IMR-90 (cell line): ENCODE measurements around the gene PRKCA. TPM values are rescaled to one million over a fixed set of nuclear protein-coding genes. Genes with fewer than 3 reads are reported as not detected.

Experiments
- ATAC-seq: fragments of 200-7000 bp; cut with Tn5 transposase; 2 replicates; pipeline ENCODE4 v1.9.1; 2020; ENCODE audit warnings: low read depth, mild to moderate bottlenecking, moderate library complexity
- BruUV-seq: library from RNA; stranded (reverse); fragments of 400-500 nt; replicated peaks from 2 replicates; lab custom pipeline; 2021; lab: Mats Ljungman, UMichigan
- CTCF ChIA-PET: fragments of 300-600 bp; formaldehyde crosslinking; extraction: SDS; loops from one replicate; lab custom pipeline; 2021; ENCODE audit warnings: antibody characterized with exemption; lab: Yijun Ruan, JAX
- POLR2A ChIA-PET: fragments of 300-600 bp; sonication (Branson Sonifier 250); formaldehyde crosslinking; loops from one replicate; lab custom pipeline; 2022; ENCODE audit warnings: antibody characterized with exemption; ENCODE audit not compliant: unreplicated experiment; lab: Charles Lee
- DNase-seq: peaks from one replicate; pipeline ENCODE4 v3.0.0; 2013
- H2AFZ ChIP-seq: replicated peaks from 2 replicates; pipeline ENCODE3; 2013; ENCODE audit warnings: low read length, mild to moderate bottlenecking; ENCODE audit not compliant: poor library complexity
- H2AK5ac ChIP-seq: 2 replicates; pipeline ENCODE4 v1.6.1; 2013; ENCODE audit warnings: low read depth, low read length, inconsistent platforms
- H2AK9ac ChIP-seq: replicated peaks from 2 replicates; pipeline ENCODE3; 2013; ENCODE audit warnings: mild to moderate bottlenecking, low read depth, low read length, moderate library complexity; ENCODE audit not compliant: poor library complexity
- H2BK120ac ChIP-seq: 2 replicates; pipeline ENCODE4 v1.6.1; 2013; ENCODE audit warnings: low read depth, low read length, inconsistent platforms
- H2BK15ac ChIP-seq: 3 replicates; pipeline ENCODE4 v1.6.1; 2013; ENCODE audit warnings: low read depth, low read length, inconsistent platforms
- H2BK20ac ChIP-seq: 2 replicates; pipeline ENCODE4 v1.6.1; 2013; ENCODE audit warnings: low read depth, mild to moderate bottlenecking, inconsistent platforms, low read length, moderate library complexity
- H2BK5ac ChIP-seq: 2 replicates; pipeline ENCODE4 v1.6.1; 2013; ENCODE audit warnings: mild to moderate bottlenecking, low read depth, low read length, inconsistent platforms; ENCODE audit not compliant: poor library complexity, severe bottlenecking
- H3K14ac ChIP-seq: replicated peaks from 2 replicates; pipeline ENCODE4 v1.6.1; 2013; ENCODE audit warnings: low read depth, low read length, inconsistent platforms
- H3K18ac ChIP-seq: 2 replicates; pipeline ENCODE4 v1.6.1; 2013; ENCODE audit warnings: low read depth, low read length, control low read depth
- H3K23ac ChIP-seq: 2 replicates; pipeline ENCODE4 v1.6.1; 2013; ENCODE audit warnings: low read depth, low read length, inconsistent platforms
- H3K27ac ChIP-seq: 2 replicates; pipeline ENCODE4 v1.5.1; 2013; ENCODE audit warnings: mild to moderate bottlenecking, control low read depth, low read length; ENCODE audit not compliant: insufficient read depth
- H3K27me3 ChIP-seq: 2 replicates; pipeline ENCODE4 v1.6.1; 2013; ENCODE audit warnings: low read length; ENCODE audit not compliant: control insufficient read depth, insufficient read depth
- H3K36me3 ChIP-seq: 2 replicates; pipeline ENCODE4 v1.6.1; 2013; ENCODE audit warnings: low read length, mixed read lengths; ENCODE audit not compliant: control insufficient read depth, insufficient read depth
- H3K4ac ChIP-seq: 2 replicates; pipeline ENCODE4 v1.6.1; 2013; ENCODE audit warnings: low read depth, low read length, inconsistent platforms
- H3K4me1 ChIP-seq: 2 replicates; pipeline ENCODE4 v1.6.1; 2013; ENCODE audit warnings: low read length, mixed read lengths; ENCODE audit not compliant: control insufficient read depth, insufficient read depth
- H3K4me2 ChIP-seq: 2 replicates; pipeline ENCODE4 v1.6.1; 2013; ENCODE audit warnings: low read depth, mild to moderate bottlenecking, control low read depth, low read length, moderate library complexity
- H3K4me3 ChIP-seq: 2 replicates; pipeline ENCODE4 v1.5.1; 2013; ENCODE audit warnings: low read depth, mild to moderate bottlenecking, control low read depth, low read length, moderate library complexity; ENCODE audit not compliant: insufficient read depth
- H3K56ac ChIP-seq: 2 replicates; pipeline ENCODE4 v1.6.1; 2013; ENCODE audit warnings: low read length, inconsistent platforms; ENCODE audit not compliant: insufficient read depth; ENCODE audit errors: extremely low read depth
- H3K79me1 ChIP-seq, 2 experiments: 2 replicates each; pipeline ENCODE4 v1.6.1; 2013; ENCODE audit warnings: low read length in 2 of 2, inconsistent platforms in 1 of 2, low read depth in 1 of 2
- H3K9ac ChIP-seq: 2 replicates; pipeline ENCODE4 v1.6.1; 2013; ENCODE audit warnings: low read depth, low read length, control low read depth
- H3K9me1 ChIP-seq: 2 replicates; pipeline ENCODE4 v1.6.1; 2013; ENCODE audit warnings: low read length, inconsistent platforms; ENCODE audit not compliant: insufficient read depth
- H3K9me3 ChIP-seq: 2 replicates; pipeline ENCODE4 v1.6.1; 2013; ENCODE audit warnings: low read length; ENCODE audit not compliant: control insufficient read depth, insufficient read depth
- H4K20me1 ChIP-seq: 2 replicates; pipeline ENCODE4 v1.6.1; 2013; ENCODE audit warnings: low read length, inconsistent platforms; ENCODE audit not compliant: insufficient read depth
- H4K5ac ChIP-seq: 2 replicates; pipeline ENCODE4 v1.6.1; 2013; ENCODE audit warnings: mild to moderate bottlenecking, low read depth, low read length, control low read depth
- H4K8ac ChIP-seq, 2 experiments: 2 replicates each; pipeline ENCODE4 v1.6.1; 2013; ENCODE audit warnings: low read depth in 2 of 2, low read length in 2 of 2, control low read depth in 1 of 2, inconsistent platforms in 1 of 2
- H4K91ac ChIP-seq: 2 replicates; pipeline ENCODE4 v1.6.1; 2013; ENCODE audit warnings: low read depth, low read length, inconsistent platforms; ENCODE audit not compliant: insufficient read depth
- CHD1 ChIP-seq: IDR thresholded peaks from 2 replicates; pipeline ENCODE4 v1.6.1; 2012; ENCODE audit warnings: low read depth, low read length, improper control_type of control experiment
- FOS ChIP-seq: fragments of 150-350 bp; IDR thresholded peaks from 2 replicates; pipeline ENCODE4 v1.6.1; 2016; ENCODE audit warnings: low read depth, low read length
- MAFK ChIP-seq: IDR thresholded peaks from 2 replicates; pipeline ENCODE4 v1.6.1; 2012; ENCODE audit warnings: low read depth, low read length, improper control_type of control experiment
- MAZ ChIP-seq: IDR thresholded peaks from 2 replicates; pipeline ENCODE4 v1.6.1; 2012; ENCODE audit warnings: low read depth, mild to moderate bottlenecking, low read length, improper control_type of control experiment, moderate library complexity, borderline replicate concordance
- MXI1 ChIP-seq: IDR thresholded peaks from 2 replicates; pipeline ENCODE4 v1.6.1; 2012; ENCODE audit warnings: low read depth, mild to moderate bottlenecking, low read length, moderate library complexity, borderline replicate concordance
- POLR2A ChIP-seq: IDR thresholded peaks from 2 replicates; pipeline ENCODE4 v1.6.1; 2012; ENCODE audit warnings: mild to moderate bottlenecking, low read depth, low read length
- RAD21 ChIP-seq: IDR thresholded peaks from 2 replicates; pipeline ENCODE4 v1.6.1; 2012; ENCODE audit warnings: low read length, improper control_type of control experiment
- SMC3 ChIP-seq: fragments of 150-350 bp; IDR thresholded peaks from 2 replicates; pipeline ENCODE4 v1.6.1; 2016; ENCODE audit warnings: low read depth, mild to moderate bottlenecking, antibody characterized with exemption, low read length, moderate library complexity
- WGBS, 2 experiments: methylation state at CpG; one replicate each; pipeline versions ENCODE4 v1.1.5 to v1.1.7; 2013; ENCODE audit warnings: missing lambda C conversion rate in 2 of 2; ENCODE audit not compliant: insufficient read length in 1 of 2; ENCODE audit errors: extremely low coverage in 2 of 2; 5-methylcytosine and 5-hydroxymethylcytosine counted together
- dilution Hi-C: fragments of 300-500 bp; cut with HindIII; formaldehyde crosslinking; loops from one replicate; pipeline ENCODE4 v1.14.3; 2018; ENCODE audit warnings: low sequenced_read_pairs; ENCODE audit not compliant: unreplicated experiment
- in situ Hi-C: fragments of 300-500 bp; cut with MboI; formaldehyde crosslinking; loops from 3 replicates; pipeline ENCODE4 v1.14.3; 2019; ENCODE audit warnings: low sequenced_read_pairs, inconsistent platforms, mixed read lengths
- intact Hi-C: fragments of 100-400 bp; cut with micrococcal nuclease; formaldehyde crosslinking; loops from 2 replicates; pipeline ENCODE4 v1.10.0; 2022
- polyA plus RNA-seq, 3 experiments: library from polyadenylated mRNA; depleted of rRNA; stranded (reverse); fragments of >200 nt; gene quantifications; 2 replicates each; pipeline ENCODE4 v1.2.3, GENCODE V29; 2012; ENCODE audit warnings: low replicate concordance in 1 of 3
- total RNA-seq: library from RNA; depleted of rRNA; stranded (reverse); fragments of >200 nt; gene quantifications from 2 replicates; pipeline ENCODE4 v1.2.3, GENCODE V29; 2012
- TF ChIP-seq, protein P1 (sequence below): conservative IDR thresholded peaks from 2 replicates; pipeline ENCODE4 v1.5.1; 2012; ENCODE audit warnings: mild to moderate bottlenecking, low read depth, low read length, improper control_type of control experiment

Gene PRKCA
- total and polyA plus RNA-seq, 2 of the 4 experiments (the other 2 are of a cell fraction), result 31.0 to 46.0 TPM

DNA sequence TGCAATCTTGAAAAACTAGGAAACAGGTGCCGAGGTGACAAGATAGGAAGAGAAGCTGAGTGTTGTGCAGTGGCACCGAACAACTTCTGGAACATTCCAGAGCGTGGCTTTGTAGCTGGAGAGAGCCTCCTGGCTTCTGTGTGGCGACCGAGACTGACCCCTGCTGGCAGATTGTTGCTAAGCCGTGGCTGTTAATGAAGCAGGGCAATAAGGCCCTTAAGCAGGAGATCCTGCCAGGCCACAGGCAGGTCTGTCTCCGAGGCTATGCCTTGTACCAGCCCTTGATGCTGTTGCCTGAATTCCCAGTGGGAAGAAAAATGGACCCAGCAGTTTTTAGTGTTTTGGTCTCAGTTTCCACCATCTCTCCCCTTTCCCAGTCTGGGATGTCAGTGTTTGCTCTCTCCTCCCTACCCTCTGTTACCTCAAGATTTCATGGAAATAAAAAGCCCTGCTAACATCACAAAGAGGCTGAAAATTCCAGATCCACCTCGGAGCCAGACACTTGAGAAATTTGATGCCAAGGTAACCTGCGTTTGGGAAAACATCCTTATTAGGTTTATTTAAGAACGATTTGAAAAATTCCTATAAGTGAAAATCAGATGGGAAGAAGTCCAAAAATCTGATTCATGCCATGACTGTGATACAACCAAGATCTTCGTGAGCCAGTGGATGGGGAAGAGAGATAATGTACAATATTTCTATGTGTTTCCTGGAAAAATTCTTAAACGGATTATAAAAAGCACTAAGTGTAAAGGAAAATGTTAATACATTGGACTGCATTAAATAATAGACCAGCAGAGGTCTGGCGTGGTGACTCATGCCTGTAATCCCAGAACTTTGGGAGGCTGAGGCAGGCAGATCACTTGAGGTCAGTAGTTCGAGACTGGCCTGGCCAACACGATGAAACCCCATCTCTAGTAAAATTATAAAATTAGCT lies 265.1 kb downstream of the PRKCA start:
- 56% methylated on average over 4 of the region's 15 CpGs; no CpG with 5 or more reads in 1 of the 2 experiments for WGBS, 2 experiments
- H3K4me3 ChIP-seq, result no peak overlapping the region

More for the DNA sequence above, 265.1 kb downstream of the PRKCA start:
- H2BK5ac ChIP-seq, result peak overlapping the region; percentile 84
- in situ Hi-C loops (no loop called here), dilution Hi-C loops (no loop called here), intact Hi-C loops (loop anchor here (1.0 to 5.0 kb wide), 5 partner anchors 99 to 365 kb away; no protein-coding TSS in a partner anchor)
- peak overlapping the region; percentile 78 for H3K56ac ChIP-seq
- H4K20me1 ChIP-seq, result peaks cover 8% of the 10 kb centered on the region; the same call in 1 of the 2 replicates
- DNase-seq (peak; percentile 88), ATAC-seq (peak; percentile 86)
- peak overlapping the region; percentile 70 for H4K91ac ChIP-seq
- peak overlapping the region; percentile 55; the same call in 1 of the 2 replicates for H3K9ac ChIP-seq
- peaks cover 22% of the 10 kb centered on the region for H3K4me1 ChIP-seq
- H2AK5ac ChIP-seq, result peak overlapping the region; percentile 69
- peak overlapping the region; percentile 58 for H4K5ac ChIP-seq
- POLR2A ChIA-PET, result no interaction called here
- peak overlapping the region; percentile 85; the same call in 2 of the 3 replicates for H2BK15ac ChIP-seq
- H3K4me2 ChIP-seq, result peak overlapping the region; percentile 9
- H3K18ac ChIP-seq, result peak overlapping the region; percentile 70
- H2BK120ac ChIP-seq, result peak overlapping the region; percentile 94
- peaks cover 17 to 73% of the 10 kb centered on the region in 2 experiments for H3K79me1 ChIP-seq
- peaks cover 7% of the 10 kb centered on the region; the same call in 1 of the 2 replicates for H3K9me1 ChIP-seq
- peak overlapping the region; percentile 71 for H2AK9ac ChIP-seq
- peak overlapping the region; percentile 38 for H2AFZ ChIP-seq
- peak overlapping the region; percentile 90 for H3K14ac ChIP-seq
- no TSS peak for BruUV-seq
- CTCF ChIA-PET, result interaction anchor here (0.7 to 1.2 kb wide), 5 partner anchors 24 to 307 kb away, joined by 3 to 4 read pairs (median 3); no protein-coding TSS in a partner anchor
- peak overlapping the region; percentile 26 to 83; a peak in 3 of 4 replicates for H4K8ac ChIP-seq
- H3K23ac ChIP-seq, result peak overlapping the region; percentile 89
- peak overlapping the region; percentile 93 for H2BK20ac ChIP-seq
- peak overlapping the region; percentile 93 for H3K27ac ChIP-seq
- no peaks in the 10 kb centered on the region for H3K36me3 ChIP-seq
- TF ChIP-seq FOS (peak; percentile 29; the same call in 1 of the 2 replicates), MAZ (no peak), MXI1 (no peak), MAFK (no peak), CHD1 (no peak), RAD21 (peak; percentile 92), SMC3 (peak; percentile 86), POLR2A (no peak)
- TF ChIP-seq, protein P1, sequence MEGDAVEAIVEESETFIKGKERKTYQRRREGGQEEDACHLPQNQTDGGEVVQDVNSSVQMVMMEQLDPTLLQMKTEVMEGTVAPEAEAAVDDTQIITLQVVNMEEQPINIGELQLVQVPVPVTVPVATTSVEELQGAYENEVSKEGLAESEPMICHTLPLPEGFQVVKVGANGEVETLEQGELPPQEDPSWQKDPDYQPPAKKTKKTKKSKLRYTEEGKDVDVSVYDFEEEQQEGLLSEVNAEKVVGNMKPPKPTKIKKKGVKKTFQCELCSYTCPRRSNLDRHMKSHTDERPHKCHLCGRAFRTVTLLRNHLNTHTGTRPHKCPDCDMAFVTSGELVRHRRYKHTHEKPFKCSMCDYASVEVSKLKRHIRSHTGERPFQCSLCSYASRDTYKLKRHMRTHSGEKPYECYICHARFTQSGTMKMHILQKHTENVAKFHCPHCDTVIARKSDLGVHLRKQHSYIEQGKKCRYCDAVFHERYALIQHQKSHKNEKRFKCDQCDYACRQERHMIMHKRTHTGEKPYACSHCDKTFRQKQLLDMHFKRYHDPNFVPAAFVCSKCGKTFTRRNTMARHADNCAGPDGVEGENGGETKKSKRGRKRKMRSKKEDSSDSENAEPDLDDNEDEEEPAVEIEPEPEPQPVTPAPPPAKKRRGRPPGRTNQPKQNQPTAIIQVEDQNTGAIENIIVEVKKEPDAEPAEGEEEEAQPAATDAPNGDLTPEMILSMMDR, result peak; percentile 89
- no peaks in the 10 kb centered on the region for H3K9me3 ChIP-seq
- H3K27me3 ChIP-seq, result no peaks in the 10 kb centered on the region
- H3K4ac ChIP-seq, result peak overlapping the region; percentile 93
